Keratinocyte (primary cell): Measurements from ENCODE around the gene ZNF205. TPM values are rescaled to one million over a fixed set of nuclear protein-coding genes. Genes with fewer than 3 reads are reported as not detected.

ENCODE experiments used
- DNase-seq: peaks from one replicate; pipeline ENCODE4 v3.0.0-alpha.2; 2011; ENCODE audit warnings: low read depth, missing footprints, low spot score
- FAIRE-seq: peaks from 2 replicates; lab custom pipeline; 2011; peaks lifted over from hg19 to GRCh38; lab: Jason Lieb, UNC
- H2AFZ ChIP-seq: 2 replicates; pipeline ENCODE4 v1.6.0; 2012; ENCODE audit warnings: low read length, control low read depth, inconsistent platforms; ENCODE audit not compliant: control insufficient read depth
- H3K27ac ChIP-seq: 2 replicates; pipeline ENCODE4 v1.5.1; 2011; ENCODE audit warnings: low read length; ENCODE audit not compliant: control insufficient read depth, insufficient read depth
- H3K27me3 ChIP-seq: 3 replicates; pipeline ENCODE4 v1.6.0; 2011; ENCODE audit warnings: low read length; ENCODE audit not compliant: control insufficient read depth, insufficient read depth; ENCODE audit errors: extremely low read depth
- H3K36me3 ChIP-seq, 2 experiments: 2 replicates in 1 of 2; 3 replicates in 1 of 2; pipeline ENCODE4 v1.5.1; 2011; ENCODE audit warnings: low read length in 2 of 2, mild to moderate bottlenecking in 1 of 2; ENCODE audit not compliant: control insufficient read depth in 2 of 2, insufficient read depth in 2 of 2; ENCODE audit errors: extremely low read depth in 1 of 2
- H3K4me1 ChIP-seq: 3 replicates; pipeline ENCODE4 v1.5.1; 2011; ENCODE audit warnings: low read length; ENCODE audit not compliant: control insufficient read depth, insufficient read depth; ENCODE audit errors: extremely low read depth
- H3K4me2 ChIP-seq: 3 replicates; pipeline ENCODE4 v1.6.0; 2011; ENCODE audit warnings: low read depth, low read length; ENCODE audit not compliant: control insufficient read depth, insufficient read depth; ENCODE audit errors: extremely low read depth
- H3K4me3 ChIP-seq, 3 experiments: fragments of 200-600 bp in 1 of 3; sonication (generic) in 1 of 3; 2 replicates in 2 of 3; 3 replicates in 1 of 3; pipeline ENCODE4 v1.5.1; 2011 to 2016; ENCODE audit warnings: low read length in 3 of 3, mild to moderate bottlenecking in 3 of 3, control low read depth in 2 of 3, inconsistent platforms in 1 of 3, low read depth in 1 of 3, mixed read lengths in 1 of 3, mixed run types in 1 of 3, moderate library complexity in 1 of 3; ENCODE audit not compliant: control insufficient read depth in 2 of 3, insufficient read depth in 2 of 3; ENCODE audit errors: extremely low read depth in 1 of 3
- H3K79me2 ChIP-seq: 2 replicates; pipeline ENCODE4 v1.6.0; 2012; ENCODE audit warnings: low read length; ENCODE audit not compliant: control insufficient read depth, insufficient read depth
- H3K9ac ChIP-seq: 3 replicates; pipeline ENCODE4 v1.6.0; 2011; ENCODE audit warnings: low read length; ENCODE audit not compliant: control insufficient read depth, insufficient read depth; ENCODE audit errors: extremely low read depth
- H3K9me1 ChIP-seq: 3 replicates; pipeline ENCODE4 v1.6.0; 2011; ENCODE audit warnings: low read length; ENCODE audit not compliant: control insufficient read depth, insufficient read depth; ENCODE audit errors: extremely low read depth
- H3K9me3 ChIP-seq: 2 replicates; pipeline ENCODE4 v1.5.1; 2012; ENCODE audit warnings: low read depth, low read length; ENCODE audit not compliant: control insufficient read depth
- H4K20me1 ChIP-seq: 3 replicates; pipeline ENCODE4 v1.6.0; 2011; ENCODE audit warnings: low read length; ENCODE audit not compliant: control insufficient read depth, insufficient read depth; ENCODE audit errors: extremely low read depth
- EZH2 ChIP-seq: IDR thresholded peaks from one replicate; pipeline ENCODE4 v1.6.1; 2012; ENCODE audit warnings: inconsistent platforms, mild to moderate bottlenecking, low read length, moderate library complexity
- dilution Hi-C: fragments of 300-500 bp; cut with MboI; formaldehyde crosslinking; loops from one replicate; pipeline ENCODE4 v1.7.0; 2020; ENCODE audit warnings: low sequenced_read_pairs; ENCODE audit not compliant: extremely low pct_ligation_motif_present
- polyA plus RNA-seq, 5 experiments: library from polyadenylated mRNA; depleted of rRNA in 3 of 5; stranded (reverse) in 3 of 5; stranded (forward) in 1 of 5; unstranded in 1 of 5; fragments of >200 nt; gene quantifications; 1 replicate in 1 of 5; 2 replicates in 3 of 5; 3 replicates in 1 of 5; pipeline versions ENCODE4 v1.2.1 to v1.2.3, GENCODE V29; 2011 to 2012; ENCODE audit warnings: missing spikeins in 2 of 5, low read depth in 1 of 5, low replicate concordance in 1 of 5
- TF ChIP-seq, protein P1 (sequence below), 3 experiments: IDR thresholded peaks in 1 of 3; conservative IDR thresholded peaks in 1 of 3; optimal IDR thresholded peaks in 1 of 3; 2 replicates in 2 of 3; 3 replicates in 1 of 3; pipeline versions ENCODE3 to v1.5.1; 2011; ENCODE audit warnings: low read length in 3 of 3, mild to moderate bottlenecking in 3 of 3, moderate library complexity in 2 of 3, control low read depth in 1 of 3, inconsistent platforms in 1 of 3; ENCODE audit not compliant: insufficient read depth in 2 of 3; ENCODE audit errors: extremely low read depth in 1 of 3

Gene ZNF205
- polyA plus RNA-seq, 1 donor (not counting 4 experiments of a cell fraction or from before 2014, with no cell fraction given): 6.0 TPM

DNA sequence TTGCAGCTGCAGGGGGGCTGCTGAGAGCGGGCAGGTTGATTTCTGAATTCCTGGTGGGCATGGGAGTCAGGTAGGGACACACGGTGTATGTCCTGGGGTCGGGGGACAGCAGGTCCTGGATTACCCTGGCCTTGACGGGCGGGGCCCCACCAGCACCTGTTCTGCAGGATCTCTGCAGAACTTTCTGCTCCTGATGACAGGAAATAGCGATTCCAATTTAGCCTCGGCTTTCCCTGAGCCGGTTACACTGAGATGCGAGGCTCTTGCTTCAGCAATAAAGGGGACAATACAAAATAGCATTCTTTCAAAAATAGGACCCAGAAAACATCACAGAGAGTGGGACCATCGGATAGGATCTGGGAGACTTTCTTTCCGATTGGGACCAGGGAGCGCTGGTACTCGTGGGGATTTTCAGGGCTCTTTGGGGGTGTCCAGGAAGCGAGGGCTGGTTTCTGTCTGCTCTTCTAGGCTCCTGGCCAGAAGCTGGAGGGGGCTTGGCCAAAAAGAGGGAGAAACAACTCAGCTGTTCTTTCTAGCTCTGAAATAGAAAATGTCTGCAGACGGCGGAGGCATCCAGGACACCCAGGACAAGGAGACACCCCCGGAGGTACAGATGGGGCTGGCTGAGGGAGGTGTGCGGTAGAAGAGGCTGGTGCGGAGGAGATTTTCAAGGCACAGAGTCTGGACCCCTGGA is 642 bp downstream of the ZNF205 start:
- FAIRE-seq (no peak), DNase-seq (no peak)
- Histone ChIP-seq H3K79me2 (peaks cover 21% of the 10 kb centered on the region), H3K4me2 (peak overlapping the region; percentile 70), H3K27me3 (no peaks in the 10 kb centered on the region), H3K27ac (no peak overlapping the region), H4K20me1 (no peaks in the 10 kb centered on the region), H3K4me1 (peaks cover 11% of the 10 kb centered on the region), H3K36me3 (peaks cover 0 to 9% of the 10 kb centered on the region in 2 experiments), H3K9ac (peak overlapping the region; percentile 76), H3K9me3 (no peaks in the 10 kb centered on the region), H3K4me3 (peak overlapping the region; percentile 69 to 88 (median 82)), H2AFZ (peak overlapping the region; percentile 27), H3K9me1 (no peaks in the 10 kb centered on the region)
- TF ChIP-seq, protein P1, sequence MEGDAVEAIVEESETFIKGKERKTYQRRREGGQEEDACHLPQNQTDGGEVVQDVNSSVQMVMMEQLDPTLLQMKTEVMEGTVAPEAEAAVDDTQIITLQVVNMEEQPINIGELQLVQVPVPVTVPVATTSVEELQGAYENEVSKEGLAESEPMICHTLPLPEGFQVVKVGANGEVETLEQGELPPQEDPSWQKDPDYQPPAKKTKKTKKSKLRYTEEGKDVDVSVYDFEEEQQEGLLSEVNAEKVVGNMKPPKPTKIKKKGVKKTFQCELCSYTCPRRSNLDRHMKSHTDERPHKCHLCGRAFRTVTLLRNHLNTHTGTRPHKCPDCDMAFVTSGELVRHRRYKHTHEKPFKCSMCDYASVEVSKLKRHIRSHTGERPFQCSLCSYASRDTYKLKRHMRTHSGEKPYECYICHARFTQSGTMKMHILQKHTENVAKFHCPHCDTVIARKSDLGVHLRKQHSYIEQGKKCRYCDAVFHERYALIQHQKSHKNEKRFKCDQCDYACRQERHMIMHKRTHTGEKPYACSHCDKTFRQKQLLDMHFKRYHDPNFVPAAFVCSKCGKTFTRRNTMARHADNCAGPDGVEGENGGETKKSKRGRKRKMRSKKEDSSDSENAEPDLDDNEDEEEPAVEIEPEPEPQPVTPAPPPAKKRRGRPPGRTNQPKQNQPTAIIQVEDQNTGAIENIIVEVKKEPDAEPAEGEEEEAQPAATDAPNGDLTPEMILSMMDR (optimal IDR thresholded peaks at IDR 0.05 in 1 of 3, IDR thresholded peaks at IDR 0.05 in 1 of 3, conservative IDR thresholded peaks at IDR 0.05 in 1 of 3; ENCODE audit: extremely low read depth in 1 of 3, insufficient read depth in 2 of 3, low read length in 3 of 3): no peak
- TF ChIP-seq EZH2: no peak
- dilution Hi-C loops: no loop called here

DNA sequence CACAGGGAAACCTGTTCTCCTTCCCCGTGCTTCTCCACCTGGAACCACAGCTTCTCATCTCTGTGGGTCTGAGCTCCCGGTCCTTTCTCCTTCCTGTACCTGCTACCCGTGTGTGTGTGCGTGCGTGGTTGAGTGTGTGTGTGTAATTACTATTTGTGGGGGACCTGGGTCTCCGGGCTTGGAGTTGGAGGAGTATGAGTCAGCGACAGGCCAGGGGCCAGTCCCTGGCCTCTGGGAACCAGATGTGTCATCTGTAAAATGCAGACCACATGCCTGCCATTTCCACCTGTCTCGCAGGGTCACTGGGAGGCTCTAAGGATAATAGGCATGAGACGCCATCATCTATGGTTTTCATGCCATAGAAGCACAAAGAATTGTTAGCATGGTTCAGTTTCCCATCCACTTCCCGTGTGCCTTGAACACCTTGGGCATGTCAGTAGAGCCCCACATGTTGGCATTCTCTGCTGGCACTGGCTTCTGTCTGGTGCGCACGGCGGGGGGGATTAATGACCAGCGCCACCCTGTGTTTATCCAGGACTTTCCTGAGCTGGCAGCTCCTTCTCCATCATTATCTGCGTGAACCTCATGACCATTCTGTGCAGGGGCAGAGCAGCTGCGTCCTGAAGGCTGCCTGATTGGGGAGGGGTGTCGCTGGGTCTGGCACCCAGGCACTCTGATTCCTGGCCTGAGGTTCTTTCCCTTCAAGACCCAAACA is 1.5 kb downstream of the ZNF205 start:
- no peak for TF ChIP-seq EZH2
- TF ChIP-seq, protein P1 (optimal IDR thresholded peaks at IDR 0.05 in 1 of 3, IDR thresholded peaks at IDR 0.05 in 1 of 3, conservative IDR thresholded peaks at IDR 0.05 in 1 of 3; ENCODE audit: extremely low read depth in 1 of 3, insufficient read depth in 2 of 3, low read length in 3 of 3): peak in 1 of 3 experiments; percentile 17
- FAIRE-seq (no peak), DNase-seq (no peak)
- peak overlapping the region; percentile 76 for H3K9ac ChIP-seq
- peaks cover 0 to 10% of the 10 kb centered on the region in 2 experiments for H3K36me3 ChIP-seq
- H4K20me1 ChIP-seq: no peaks in the 10 kb centered on the region
- no peak overlapping the region for H3K27ac ChIP-seq
- H3K9me1 ChIP-seq: no peaks in the 10 kb centered on the region
- peak overlapping the region; percentile 70 for H3K4me2 ChIP-seq
- dilution Hi-C loops: no loop called here
- H3K79me2 ChIP-seq: peaks cover 21% of the 10 kb centered on the region
- peak overlapping the region; percentile 69 to 88 (median 82) for H3K4me3 ChIP-seq
- H2AFZ ChIP-seq: no peak overlapping the region
- no peaks in the 10 kb centered on the region for H3K27me3 ChIP-seq
- H3K4me1 ChIP-seq: peaks cover 15% of the 10 kb centered on the region
- H3K9me3 ChIP-seq: no peaks in the 10 kb centered on the region
